H9 (cell line): ENCODE results near the gene DNAAF5. TPM values are rescaled to one million over a fixed set of nuclear protein-coding genes. Genes with fewer than 3 reads are reported as not detected.

Source experiments
- DNase-seq: peaks from one replicate; pipeline ENCODE4 v3.0.0-alpha.2; 2017
- H2AFZ ChIP-seq: one replicate; pipeline ENCODE4 v1.6.1; 2013; ENCODE audit warnings: mild to moderate bottlenecking, low read length, control low read depth, moderate library complexity
- H2AK5ac ChIP-seq: 2 replicates; pipeline ENCODE4 v1.6.1; 2013; ENCODE audit warnings: low read length, control low read depth, mixed read lengths; ENCODE audit not compliant: insufficient read length
- H2BK120ac ChIP-seq: one replicate; pipeline ENCODE4 v1.6.1; 2013; ENCODE audit warnings: low read depth, mild to moderate bottlenecking, low read length, control low read depth, inconsistent platforms; ENCODE audit not compliant: poor library complexity, severe bottlenecking
- H2BK12ac ChIP-seq: 2 replicates; pipeline ENCODE4 v1.6.1; 2013; ENCODE audit warnings: low read length, control low read depth, mixed read lengths, low read depth; ENCODE audit not compliant: insufficient read length
- H2BK15ac ChIP-seq: 2 replicates; pipeline ENCODE4 v1.6.1; 2013; ENCODE audit warnings: low read depth, low read length, control low read depth
- H2BK20ac ChIP-seq: one replicate; pipeline ENCODE4 v1.6.1; 2013; ENCODE audit warnings: low read depth, mild to moderate bottlenecking, low read length, control low read depth, inconsistent platforms; ENCODE audit not compliant: poor library complexity, severe bottlenecking
- H2BK5ac ChIP-seq: 2 replicates; pipeline ENCODE4 v1.6.1; 2013; ENCODE audit warnings: low read length, control low read depth, mixed read lengths; ENCODE audit not compliant: insufficient read length
- H3K14ac ChIP-seq: 2 replicates; pipeline ENCODE4 v1.6.1; 2013; ENCODE audit warnings: low read length, control low read depth; ENCODE audit not compliant: insufficient read depth
- H3K18ac ChIP-seq: 2 replicates; pipeline ENCODE4 v1.6.1; 2013; ENCODE audit warnings: low read depth, mild to moderate bottlenecking, mixed read lengths, low read length, control low read depth; ENCODE audit not compliant: insufficient read length
- H3K23ac ChIP-seq: 2 replicates; pipeline ENCODE4 v1.6.1; 2013; ENCODE audit warnings: low read length, control low read depth, mixed read lengths, low read depth; ENCODE audit not compliant: insufficient read length
- H3K23me2 ChIP-seq: 2 replicates; pipeline ENCODE4 v1.6.1; 2013; ENCODE audit warnings: low read depth, mild to moderate bottlenecking, mixed read lengths, low read length, control low read depth; ENCODE audit not compliant: insufficient read length, poor library complexity, severe bottlenecking
- H3K27ac ChIP-seq: 2 replicates; pipeline ENCODE4 v1.5.1; 2013; ENCODE audit warnings: low read length, control low read depth, mixed read lengths, low read depth; ENCODE audit not compliant: insufficient read length
- H3K27me3 ChIP-seq: 2 replicates; pipeline ENCODE4 v1.6.1; 2013; ENCODE audit warnings: low read length, control low read depth, inconsistent platforms; ENCODE audit not compliant: insufficient read depth
- H3K4ac ChIP-seq: 2 replicates; pipeline ENCODE4 v1.6.1; 2013; ENCODE audit warnings: low read depth, mild to moderate bottlenecking, control low read depth, inconsistent platforms, low read length, moderate library complexity
- H3K4me1 ChIP-seq: 2 replicates; pipeline ENCODE4 v1.6.1; 2013; ENCODE audit warnings: low read length, control low read depth, inconsistent platforms; ENCODE audit not compliant: insufficient read depth
- H3K4me2 ChIP-seq: 2 replicates; pipeline ENCODE4 v1.6.1; 2013; ENCODE audit warnings: low read length, control low read depth, mixed read lengths; ENCODE audit not compliant: insufficient read length, insufficient read depth
- H3K56ac ChIP-seq: 2 replicates; pipeline ENCODE4 v1.6.1; 2013; ENCODE audit warnings: low read depth, mild to moderate bottlenecking, mixed read lengths, low read length, control low read depth; ENCODE audit not compliant: insufficient read length
- H3K79me1 ChIP-seq: 2 replicates; pipeline ENCODE4 v1.6.1; 2013; ENCODE audit warnings: low read depth, mild to moderate bottlenecking, moderate library complexity, low read length, control low read depth, inconsistent platforms; ENCODE audit not compliant: insufficient read depth, poor library complexity, severe bottlenecking
- H3K79me2 ChIP-seq: 2 replicates; pipeline ENCODE4 v1.6.1; 2013; ENCODE audit warnings: low read length, control low read depth, inconsistent platforms; ENCODE audit not compliant: insufficient read depth
- H3K9ac ChIP-seq: 2 replicates; pipeline ENCODE4 v1.6.1; 2013; ENCODE audit warnings: low read length, control low read depth, mixed read lengths; ENCODE audit not compliant: insufficient read length; ENCODE audit errors: extremely low read depth
- H3K9me3 ChIP-seq: one replicate; pipeline ENCODE4 v1.6.1; 2013; ENCODE audit warnings: low read depth, low read length, inconsistent platforms; ENCODE audit not compliant: control insufficient read depth
- H3T11ph ChIP-seq: one replicate; pipeline ENCODE4 v1.6.1; 2013; ENCODE audit warnings: mild to moderate bottlenecking, low read length, control low read depth, inconsistent platforms
- H4K20me1 ChIP-seq: one replicate; pipeline ENCODE4 v1.6.1; 2013; ENCODE audit not compliant: control insufficient read depth, insufficient read length, insufficient read depth
- H4K5ac ChIP-seq: 2 replicates; pipeline ENCODE4 v1.6.1; 2013; ENCODE audit warnings: low read depth, mild to moderate bottlenecking, mixed read lengths, low read length, control low read depth; ENCODE audit not compliant: insufficient read length
- H4K8ac ChIP-seq: replicated peaks from 2 replicates; pipeline ENCODE4 v1.6.1; 2013; ENCODE audit warnings: low read length, control low read depth, mixed read lengths, low read depth; ENCODE audit not compliant: insufficient read length
- H4K91ac ChIP-seq: 2 replicates; pipeline ENCODE4 v1.6.1; 2013; ENCODE audit warnings: low read depth, mild to moderate bottlenecking, moderate library complexity, mixed read lengths, low read length, control low read depth; ENCODE audit not compliant: insufficient read length
- H3K27ac Mint-ChIP-seq, 3 experiments: 2 replicates in 2 of 3; 3 replicates in 1 of 3; pipeline ENCODE4 v1.8.0; 2020 to 2021; ENCODE audit warnings: mixed read lengths in 3 of 3, mild to moderate bottlenecking in 1 of 3, moderate library complexity in 1 of 3
- H3K27me3 Mint-ChIP-seq: 2 replicates; pipeline ENCODE4 v1.8.0; 2021; ENCODE audit warnings: low read depth, mild to moderate bottlenecking, moderate library complexity, mixed read lengths
- H3K36me3 Mint-ChIP-seq, 3 experiments: 2 replicates in 2 of 3; 3 replicates in 1 of 3; pipeline ENCODE4 v1.8.0; 2020 to 2021; ENCODE audit warnings: low read depth in 3 of 3, mixed read lengths in 3 of 3; ENCODE audit not compliant: insufficient read depth in 1 of 3
- H3K4me1 Mint-ChIP-seq, 2 experiments: 2 replicates each; pipeline ENCODE4 v1.8.0; 2020; ENCODE audit warnings: mixed read lengths in 2 of 2
- H3K4me3 Mint-ChIP-seq, 2 experiments: 2 replicates in 1 of 2; 3 replicates in 1 of 2; pipeline ENCODE4 v1.8.0; 2020 to 2021; ENCODE audit warnings: mild to moderate bottlenecking in 2 of 2, mixed read lengths in 2 of 2, moderate library complexity in 1 of 2
- H3K9me3 Mint-ChIP-seq, 2 experiments: 2 replicates in 1 of 2; 3 replicates in 1 of 2; pipeline ENCODE4 v1.8.0; 2020; ENCODE audit warnings: mild to moderate bottlenecking in 2 of 2, mixed read lengths in 2 of 2, moderate library complexity in 1 of 2
- WGBS: extraction: QIAGEN DNeasy Blood & Tissue Kit; methylation state at CpG from one replicate; pipeline ENCODE4 v1.1.7; 2013; ENCODE audit warnings: missing lambda C conversion rate, low lambda C conversion rate, mixed read lengths; ENCODE audit not compliant: insufficient read length; ENCODE audit errors: extremely low coverage; 5-methylcytosine and 5-hydroxymethylcytosine counted together
- total RNA-seq: library from RNA; stranded (reverse); gene quantifications from 2 replicates; pipeline ENCODE4 v1.2.1, GENCODE V29; 2021
- TF ChIP-seq, protein P1 (sequence below): fragments of 200-600 bp; sonication (generic); conservative IDR thresholded peaks from 3 replicates; pipeline ENCODE4 v1.8.0; 2021; ENCODE audit warnings: antibody characterized with exemption, mild to moderate bottlenecking

The DNAAF5 gene
- total RNA-seq, 1 experiment from 2014 or later, result 43.5 TPM

DNA sequence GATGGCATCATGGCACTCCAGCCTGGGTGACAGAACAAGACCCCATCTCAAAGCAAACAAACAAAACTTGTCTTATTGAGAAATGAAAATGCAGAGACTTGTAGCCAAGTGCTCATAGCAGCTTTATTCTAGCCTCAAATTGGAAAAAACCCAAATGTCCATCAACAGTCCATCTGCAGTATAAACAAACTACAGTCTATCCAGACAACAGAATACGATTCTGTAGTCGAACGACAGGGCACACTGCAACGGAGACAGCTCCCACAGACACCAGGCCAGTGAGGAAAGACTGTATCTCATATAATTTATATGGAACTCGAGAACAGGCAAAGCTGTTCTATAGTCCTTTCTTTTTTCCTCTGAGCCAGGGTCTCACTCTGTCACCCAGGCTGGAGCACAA lies 65.0 kb downstream of the DNAAF5 start:
- Histone ChIP-seq H3K4me2 (no peak overlapping the region), H2BK5ac (no peak overlapping the region), H2BK20ac (no peak overlapping the region), H4K5ac (no peak overlapping the region), H3K23ac (no peak overlapping the region), H3K79me1 (no peaks in the 10 kb centered on the region), H3K56ac (no peak overlapping the region), H2BK120ac (no peak overlapping the region), H2AFZ (no peak overlapping the region), H3K79me2 (no peaks in the 10 kb centered on the region), H3K9me3 (no peaks in the 10 kb centered on the region), H3K27me3 (no peaks in the 10 kb centered on the region), H4K8ac (no peak overlapping the region), H2BK12ac (no peak overlapping the region), H3K9ac (no peak overlapping the region), H4K91ac (no peak overlapping the region), H4K20me1 (no peaks in the 10 kb centered on the region), H3K4me1 (no peaks in the 10 kb centered on the region), H2AK5ac (no peak overlapping the region), H3K14ac (no peak overlapping the region), H3K18ac (no peak overlapping the region), H3K4ac (no peak overlapping the region), H2BK15ac (no peak overlapping the region), H3K27ac (no peak overlapping the region), H3T11ph (no peak overlapping the region), H3K23me2 (no peaks in the 10 kb centered on the region)
- DNase-seq, result no peak
- H3K4me1 Mint-ChIP-seq, result no peaks in the 10 kb centered on the region
- peaks cover 15 to 21% (median 20%) of the 10 kb centered on the region in 3 experiments for H3K36me3 Mint-ChIP-seq
- TF ChIP-seq, protein P1, sequence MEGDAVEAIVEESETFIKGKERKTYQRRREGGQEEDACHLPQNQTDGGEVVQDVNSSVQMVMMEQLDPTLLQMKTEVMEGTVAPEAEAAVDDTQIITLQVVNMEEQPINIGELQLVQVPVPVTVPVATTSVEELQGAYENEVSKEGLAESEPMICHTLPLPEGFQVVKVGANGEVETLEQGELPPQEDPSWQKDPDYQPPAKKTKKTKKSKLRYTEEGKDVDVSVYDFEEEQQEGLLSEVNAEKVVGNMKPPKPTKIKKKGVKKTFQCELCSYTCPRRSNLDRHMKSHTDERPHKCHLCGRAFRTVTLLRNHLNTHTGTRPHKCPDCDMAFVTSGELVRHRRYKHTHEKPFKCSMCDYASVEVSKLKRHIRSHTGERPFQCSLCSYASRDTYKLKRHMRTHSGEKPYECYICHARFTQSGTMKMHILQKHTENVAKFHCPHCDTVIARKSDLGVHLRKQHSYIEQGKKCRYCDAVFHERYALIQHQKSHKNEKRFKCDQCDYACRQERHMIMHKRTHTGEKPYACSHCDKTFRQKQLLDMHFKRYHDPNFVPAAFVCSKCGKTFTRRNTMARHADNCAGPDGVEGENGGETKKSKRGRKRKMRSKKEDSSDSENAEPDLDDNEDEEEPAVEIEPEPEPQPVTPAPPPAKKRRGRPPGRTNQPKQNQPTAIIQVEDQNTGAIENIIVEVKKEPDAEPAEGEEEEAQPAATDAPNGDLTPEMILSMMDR, result no peak
- no peak overlapping the region for H3K4me3 Mint-ChIP-seq
- WGBS, result no CpG with 5 or more reads among the region's 5 CpGs
- no peaks in the 10 kb centered on the region for H3K9me3 Mint-ChIP-seq
- H3K27ac Mint-ChIP-seq, result no peak overlapping the region
- H3K27me3 Mint-ChIP-seq, result no peaks in the 10 kb centered on the region; the same call in 1 of the 2 replicates
